ENCODE results near the gene RHBG.
"Not testable (repeated sequence)": the region's sequence is repeated elsewhere in the genome, so short reads cannot be mapped to it uniquely, and the experiment has no call there.

Gene RHBG, protein sequence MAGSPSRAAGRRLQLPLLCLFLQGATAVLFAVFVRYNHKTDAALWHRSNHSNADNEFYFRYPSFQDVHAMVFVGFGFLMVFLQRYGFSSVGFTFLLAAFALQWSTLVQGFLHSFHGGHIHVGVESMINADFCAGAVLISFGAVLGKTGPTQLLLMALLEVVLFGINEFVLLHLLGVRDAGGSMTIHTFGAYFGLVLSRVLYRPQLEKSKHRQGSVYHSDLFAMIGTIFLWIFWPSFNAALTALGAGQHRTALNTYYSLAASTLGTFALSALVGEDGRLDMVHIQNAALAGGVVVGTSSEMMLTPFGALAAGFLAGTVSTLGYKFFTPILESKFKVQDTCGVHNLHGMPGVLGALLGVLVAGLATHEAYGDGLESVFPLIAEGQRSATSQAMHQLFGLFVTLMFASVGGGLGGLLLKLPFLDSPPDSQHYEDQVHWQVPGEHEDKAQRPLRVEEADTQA

DNA sequence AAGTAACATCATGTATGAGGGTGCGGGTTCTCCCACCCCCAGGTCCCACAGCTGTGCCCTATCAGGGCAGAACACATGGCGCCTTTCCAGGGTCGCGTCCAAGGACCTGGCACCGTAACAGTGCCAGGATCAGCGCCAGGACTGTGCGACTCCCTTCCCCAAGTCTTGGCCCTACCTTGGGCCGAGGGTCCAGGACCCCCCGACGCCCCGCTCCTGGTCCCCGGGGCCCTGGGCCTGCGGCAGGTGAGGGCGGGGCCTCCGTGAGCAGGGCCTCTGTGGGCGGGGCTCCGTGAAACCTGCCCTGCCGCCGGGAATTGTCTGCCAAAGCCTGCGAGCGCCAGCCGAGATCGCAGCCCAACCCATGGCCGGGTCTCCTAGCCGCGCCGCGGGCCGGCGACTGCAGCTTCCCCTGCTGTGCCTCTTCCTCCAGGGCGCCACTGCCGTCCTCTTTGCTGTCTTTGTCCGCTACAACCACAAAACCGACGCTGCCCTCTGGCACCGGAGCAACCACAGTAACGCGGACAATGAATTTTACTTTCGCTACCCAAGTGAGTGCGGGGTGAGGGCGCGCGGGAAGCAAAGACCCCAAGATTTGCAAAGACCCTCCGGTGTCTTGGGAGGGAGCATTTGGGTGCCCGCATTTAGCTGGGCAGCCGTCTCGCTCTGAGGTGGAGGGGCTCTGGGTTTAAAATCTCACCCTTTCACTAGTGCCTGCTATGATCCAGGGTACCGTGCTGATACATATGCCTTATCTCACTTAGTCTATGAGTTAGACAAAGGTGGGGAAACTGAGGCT, at the start of gene RHBG:
Gene RHBG, plus strand, starts transcription at position 323 of the 796 bp plus-strand sequence. Its CDS starts 39 bp downstream, at position 362.
- Histone ChIP-seq H3K9ac (ENCODE audit: low read length) (no peak within 1 kb of the TSS), H3K36me3 (ENCODE audit: control insufficient read depth, insufficient read depth, low read length) (no peaks in the 10 kb centered on the region), H3K4me1 (ENCODE audit: control insufficient read depth, insufficient read depth, low read length) (no peaks in the 10 kb centered on the region), H3K27ac (ENCODE audit: low read depth, low read length) (no peak within 1 kb of the TSS), H3K4me3 (ENCODE audit: low read length) (peak within 1 kb of the TSS; percentile 67), H3K27me3 (ENCODE audit: control insufficient read depth, insufficient read depth, low read length) (peaks cover 19% of the 10 kb centered on the region)

GRCh38 chr1:156319664-156320063, 49.3 kb upstream of the RHBG start:
- Histone ChIP-seq H3K27me3 (ENCODE audit: control insufficient read depth, insufficient read depth, low read length) (no peaks in the 10 kb centered on the region), H3K4me1 (ENCODE audit: control insufficient read depth, insufficient read depth, low read length) (no peaks in the 10 kb centered on the region), H3K9ac (ENCODE audit: low read length) (no peak overlapping the region), H3K27ac (ENCODE audit: low read depth, low read length) (no peak overlapping the region), H3K4me3 (ENCODE audit: low read length) (no peak overlapping the region), H3K36me3 (ENCODE audit: control insufficient read depth, insufficient read depth, low read length) (peaks cover 50% of the 10 kb centered on the region)

GRCh38 chr1:156320560-156320959, 48.5 kb upstream of the RHBG start:
- Histone ChIP-seq H3K36me3 (ENCODE audit: control insufficient read depth, insufficient read depth, low read length) (peaks cover 52% of the 10 kb centered on the region), H3K4me1 (ENCODE audit: control insufficient read depth, insufficient read depth, low read length) (no peaks in the 10 kb centered on the region), H3K4me3 (ENCODE audit: low read length) (no peak overlapping the region), H3K9ac (ENCODE audit: low read length) (no peak overlapping the region), H3K27ac (ENCODE audit: low read depth, low read length) (no peak overlapping the region), H3K27me3 (ENCODE audit: control insufficient read depth, insufficient read depth, low read length) (no peaks in the 10 kb centered on the region)

DNA sequence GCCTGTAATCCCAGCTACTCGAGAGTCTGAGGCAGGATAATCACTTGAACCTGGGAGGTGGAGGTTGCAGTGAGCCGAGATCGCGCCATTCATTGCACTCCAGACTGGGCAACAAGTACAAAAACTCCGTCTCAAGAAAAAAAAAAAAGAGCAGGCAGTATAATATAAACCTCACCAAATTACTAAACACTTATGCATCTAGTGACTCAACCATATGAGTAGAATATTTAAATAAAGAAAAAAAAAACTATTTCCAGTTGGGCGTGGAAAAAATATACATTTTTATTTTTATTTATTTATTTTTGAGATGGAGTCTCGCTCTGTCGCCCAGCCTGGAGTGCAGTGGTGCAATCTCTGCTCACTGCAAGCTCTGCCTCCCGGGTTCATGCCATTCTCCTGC, 45.8 kb upstream of the RHBG start:
- not testable (repeated sequence) for H3K27me3 ChIP-seq (ENCODE audit: control insufficient read depth, insufficient read depth, low read length); H3K9ac ChIP-seq (ENCODE audit: low read length); H3K27ac ChIP-seq (ENCODE audit: low read depth, low read length); H3K4me3 ChIP-seq (ENCODE audit: low read length); H3K4me1 ChIP-seq (ENCODE audit: control insufficient read depth, insufficient read depth, low read length)
- peaks cover 38% of the 10 kb centered on the region for H3K36me3 ChIP-seq (ENCODE audit: control insufficient read depth, insufficient read depth, low read length)

- Histone ChIP-seq H3K27ac (ENCODE audit: low read depth, low read length) (no peak overlapping the region), H3K27me3 (ENCODE audit: control insufficient read depth, insufficient read depth, low read length) (no peaks in the 10 kb centered on the region), H3K36me3 (ENCODE audit: control insufficient read depth, insufficient read depth, low read length) (peaks cover 13% of the 10 kb centered on the region), H3K4me3 (ENCODE audit: low read length) (no peak overlapping the region), H3K4me1 (ENCODE audit: control insufficient read depth, insufficient read depth, low read length) (peaks cover 8% of the 10 kb centered on the region), H3K9ac (ENCODE audit: low read length) (no peak overlapping the region)
These were observed 32.8 kb upstream of the RHBG start for GRCh38 chr1:156336242-156336641.

DNA sequence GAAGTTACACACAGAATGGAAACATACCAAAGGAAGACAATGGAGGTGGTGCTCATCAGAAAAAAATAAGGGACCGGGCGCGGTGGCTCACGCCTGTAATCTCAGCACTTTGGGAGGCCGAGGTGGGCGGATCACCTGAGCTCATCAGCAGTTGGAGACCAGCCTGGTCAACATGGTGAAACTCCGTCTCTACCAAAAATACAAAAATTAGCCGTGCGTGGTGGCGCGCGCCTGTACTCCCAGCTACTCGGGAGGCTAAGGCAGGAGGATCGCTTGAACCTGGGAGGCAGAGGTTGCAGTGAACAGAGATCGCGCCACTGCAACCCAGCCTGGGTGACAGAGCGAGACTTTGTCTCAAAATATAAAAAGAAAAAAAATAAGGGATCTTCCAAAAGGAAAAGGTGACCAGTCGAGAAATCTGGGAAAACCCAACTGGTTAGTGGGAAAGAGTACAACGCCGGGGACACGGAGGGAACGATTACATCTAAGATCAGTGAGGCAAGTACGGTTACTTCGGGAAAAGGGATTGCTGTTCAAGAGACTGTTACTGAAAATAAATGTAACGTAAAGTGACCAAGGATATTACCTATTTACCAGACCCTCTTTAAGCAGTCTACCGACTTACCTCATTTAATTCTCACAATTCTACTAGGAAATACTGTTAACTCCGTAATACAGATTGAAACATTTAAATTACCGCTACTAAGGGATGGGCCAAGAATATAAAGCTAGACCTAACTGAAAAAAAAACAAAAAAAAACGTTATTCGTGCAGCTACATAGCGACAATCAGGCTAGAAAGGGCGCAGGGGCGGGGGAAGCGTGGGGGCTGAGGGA, 31.7 kb upstream of the RHBG start:
- peaks cover 8% of the 10 kb centered on the region for H3K4me1 ChIP-seq (ENCODE audit: control insufficient read depth, insufficient read depth, low read length)
- H3K27ac ChIP-seq (ENCODE audit: low read depth, low read length): peak overlapping the region; percentile 38
- peak overlapping the region; percentile 100 for H3K4me3 ChIP-seq (ENCODE audit: low read length)
- H3K36me3 ChIP-seq (ENCODE audit: control insufficient read depth, insufficient read depth, low read length): peaks cover 13% of the 10 kb centered on the region
- peak overlapping the region; percentile 82 for H3K9ac ChIP-seq (ENCODE audit: low read length)
- no peaks in the 10 kb centered on the region for H3K27me3 ChIP-seq (ENCODE audit: control insufficient read depth, insufficient read depth, low read length)

DNA sequence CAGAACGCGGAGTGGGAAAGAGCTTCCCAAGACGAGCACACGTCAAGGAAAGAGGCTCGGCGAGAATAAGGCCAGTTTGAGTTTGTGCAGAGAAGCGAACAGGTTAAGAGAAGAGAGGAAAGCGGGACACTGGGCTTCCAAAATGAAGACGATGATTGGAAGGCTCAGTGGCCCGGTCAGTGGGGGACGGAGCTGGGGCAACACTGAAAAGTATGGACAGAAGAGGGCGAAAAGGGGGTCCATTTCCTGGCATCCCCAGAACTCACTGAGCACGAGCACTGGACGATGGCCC, 31.2 kb upstream of the RHBG start:
- Histone ChIP-seq H3K36me3 (ENCODE audit: control insufficient read depth, insufficient read depth, low read length) (peaks cover 8% of the 10 kb centered on the region), H3K27ac (ENCODE audit: low read depth, low read length) (peak overlapping the region; percentile 38), H3K9ac (ENCODE audit: low read length) (peak overlapping the region; percentile 82), H3K27me3 (ENCODE audit: control insufficient read depth, insufficient read depth, low read length) (no peaks in the 10 kb centered on the region), H3K4me3 (ENCODE audit: low read length) (peak overlapping the region; percentile 100), H3K4me1 (ENCODE audit: control insufficient read depth, insufficient read depth, low read length) (peaks cover 8% of the 10 kb centered on the region)

DNA sequence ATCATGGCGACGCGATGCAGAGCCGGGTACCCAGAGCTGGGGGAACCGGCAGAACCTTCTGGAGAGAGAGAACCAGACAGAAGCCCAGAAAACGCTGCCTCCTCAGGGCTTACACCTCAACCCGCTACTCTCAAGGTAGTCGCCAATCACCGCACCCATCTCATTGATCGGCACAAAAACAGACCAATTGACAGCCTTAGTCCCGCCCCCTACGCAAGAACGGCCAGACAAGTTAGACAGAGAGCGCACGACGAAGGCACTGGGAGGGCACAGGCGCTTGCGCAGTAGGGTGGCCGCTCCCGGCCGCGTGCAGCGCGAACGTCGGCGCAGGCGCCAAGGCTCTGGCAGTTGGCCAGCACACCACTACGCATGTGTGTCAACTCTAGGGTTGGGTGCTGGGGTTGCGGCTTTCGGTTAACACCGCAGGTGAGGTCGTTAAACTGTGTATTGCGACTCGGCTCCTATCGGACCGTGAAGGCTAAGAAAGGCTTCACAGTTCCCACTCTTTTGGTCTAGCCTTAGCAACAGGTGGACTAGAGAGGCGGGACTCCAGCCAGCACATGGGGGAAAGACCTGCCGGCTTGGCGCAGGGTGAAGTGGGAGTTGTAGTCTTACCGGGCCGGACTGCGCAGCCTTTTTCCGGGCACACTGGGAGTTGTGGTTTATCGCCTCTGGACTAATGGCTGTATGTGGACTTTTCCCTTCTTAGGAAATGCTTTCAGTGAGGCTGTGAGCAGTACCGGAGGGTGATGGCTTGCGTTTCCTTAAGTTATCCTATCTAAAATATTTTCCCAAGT, 30.6 kb upstream of the RHBG start, which contains the start of the genes CCT3 and TSACC:
Gene CCT3, minus strand, starts transcription at position 113 of the 797 bp plus-strand sequence. Its CDS starts 108 bp downstream, at position 5.
Gene TSACC, plus strand, starts transcription at position 347 of the 797 bp plus-strand sequence. CDS start 1,232 bp downstream, outside the sequence.
- Histone ChIP-seq H3K9ac (ENCODE audit: low read length) (peak within 1 kb of the TSS; percentile 82), H3K27me3 (ENCODE audit: control insufficient read depth, insufficient read depth, low read length) (no peaks in the 10 kb centered on the region), H3K36me3 (ENCODE audit: control insufficient read depth, insufficient read depth, low read length) (peaks cover 7% of the 10 kb centered on the region), H3K27ac (ENCODE audit: low read depth, low read length) (peak within 1 kb of the TSS; percentile 74), H3K4me1 (ENCODE audit: control insufficient read depth, insufficient read depth, low read length) (peaks cover 8% of the 10 kb centered on the region), H3K4me3 (ENCODE audit: low read length) (peak within 1 kb of the TSS; percentile 100)

- Histone ChIP-seq H3K27ac (ENCODE audit: low read depth, low read length) (no peak overlapping the region), H3K4me1 (ENCODE audit: control insufficient read depth, insufficient read depth, low read length) (no peaks in the 10 kb centered on the region), H3K9ac (ENCODE audit: low read length) (no peak overlapping the region), H3K27me3 (ENCODE audit: control insufficient read depth, insufficient read depth, low read length) (no peaks in the 10 kb centered on the region), H3K36me3 (ENCODE audit: control insufficient read depth, insufficient read depth, low read length) (no peaks in the 10 kb centered on the region), H3K4me3 (ENCODE audit: low read length) (no peak overlapping the region)
These were observed 26.6 kb upstream of the RHBG start for GRCh38 chr1:156342166-156342955.

- Histone ChIP-seq H3K27ac (ENCODE audit: low read depth, low read length) (no peak overlapping the region), H3K4me3 (ENCODE audit: low read length) (no peak overlapping the region), H3K27me3 (ENCODE audit: control insufficient read depth, insufficient read depth, low read length) (no peaks in the 10 kb centered on the region), H3K9ac (ENCODE audit: low read length) (no peak overlapping the region), H3K4me1 (ENCODE audit: control insufficient read depth, insufficient read depth, low read length) (no peaks in the 10 kb centered on the region), H3K36me3 (ENCODE audit: control insufficient read depth, insufficient read depth, low read length) (no peaks in the 10 kb centered on the region)
These were observed 24.6 kb upstream of the RHBG start for GRCh38 chr1:156344409-156344808.

- not testable (repeated sequence) for H3K9ac ChIP-seq (ENCODE audit: low read length); H3K27ac ChIP-seq (ENCODE audit: low read depth, low read length); H3K4me3 ChIP-seq (ENCODE audit: low read length); H3K4me1 ChIP-seq (ENCODE audit: control insufficient read depth, insufficient read depth, low read length); H3K36me3 ChIP-seq (ENCODE audit: control insufficient read depth, insufficient read depth, low read length); H3K27me3 ChIP-seq (ENCODE audit: control insufficient read depth, insufficient read depth, low read length)
These were observed 23.0 kb upstream of the RHBG start for GRCh38 chr1:156346035-156346434.

Measured in rectal smooth muscle tissue (tissue), 1 donor.